Muscle of back (tissue), 11 donors: ENCODE data around the gene CNKSR3. TPM values are rescaled to one million over a fixed set of nuclear protein-coding genes. Genes with fewer than 3 reads are reported as not detected.
"Not testable (repeated sequence)": the region's sequence is repeated elsewhere in the genome, so short reads cannot be mapped to it uniquely, and the experiment has no call there.

ENCODE experiments used
- DNase-seq, 3 donors: peaks; one replicate each; pipeline versions ENCODE4 v3.0.0 to v3.0.0-alpha.2; 2013
- polyA plus RNA-seq, 10 donors: library from polyadenylated mRNA; unstranded; fragments of 120-200 nt; gene quantifications; one replicate each; pipeline ENCODE4 v1.2.1, GENCODE V29; 2013; ENCODE audit not compliant: insufficient read length in 10 of 10

Gene CNKSR3
- polyA plus RNA-seq, 10 donors = 13.4 to 20.2 (median 17.3) TPM

GRCh38 chr6:154532426-154532825 is 21.9 kb upstream of the CNKSR3 start:
- no peak for DNase-seq

- no peak for DNase-seq
Observed at GRCh38 chr6:154529957-154530356, 19.5 kb upstream of the CNKSR3 start.

GRCh38 chr6:154528310-154528915 is 17.9 kb upstream of the CNKSR3 start:
- DNase-seq = no peak

- no peak for DNase-seq
Observed at GRCh38 chr6:154526996-154527395, 16.5 kb upstream of the CNKSR3 start.

- no peak for DNase-seq
Observed at GRCh38 chr6:154522576-154522975, 12.1 kb upstream of the CNKSR3 start.

GRCh38 chr6:154521412-154521811 is 10.9 kb upstream of the CNKSR3 start:
- DNase-seq = no peak

GRCh38 chr6:154520280-154520679 is 9.8 kb upstream of the CNKSR3 start:
- no peak for DNase-seq

- no peak for DNase-seq
Observed at GRCh38 chr6:154518396-154518795, 7.9 kb upstream of the CNKSR3 start.

GRCh38 chr6:154516276-154516675 is 5.8 kb upstream of the CNKSR3 start:
- no peak for DNase-seq

GRCh38 chr6:154515826-154516225 is 5.3 kb upstream of the CNKSR3 start:
- peak in 2 of 3 donors; percentile 66 to 85 for DNase-seq

GRCh38 chr6:154515076-154515475 is 4.6 kb upstream of the CNKSR3 start:
- not testable (repeated sequence) for DNase-seq

- no peak for DNase-seq
Observed at GRCh38 chr6:154514481-154514880, 4.0 kb upstream of the CNKSR3 start.

GRCh38 chr6:154513601-154514320 is 3.3 kb upstream of the CNKSR3 start:
- DNase-seq = no peak

- no peak for DNase-seq
Observed at GRCh38 chr6:154512201-154512600, 1.7 kb upstream of the CNKSR3 start.

- peak in 1 of 3 donors; percentile 63 for DNase-seq
Observed at GRCh38 chr6:154511791-154512190, 1.3 kb upstream of the CNKSR3 start.

GRCh38 chr6:154509421-154510143 is 903 bp downstream of the CNKSR3 start:
- DNase-seq = peak in 1 of 3 donors; percentile 73

- peak in 1 of 3 donors; percentile 45 for DNase-seq
Observed at GRCh38 chr6:154508573-154509375, 1.7 kb downstream of the CNKSR3 start.

GRCh38 chr6:154506991-154507898 is 3.2 kb downstream of the CNKSR3 start:
- no peak for DNase-seq

GRCh38 chr6:154506582-154506981 is 3.9 kb downstream of the CNKSR3 start:
- no peak for DNase-seq

- DNase-seq = no peak
Observed at GRCh38 chr6:154506108-154506507, 4.4 kb downstream of the CNKSR3 start.
